GM12878 (cell line): ENCODE data around the gene RBBP8NL. TPM values are rescaled to one million over a fixed set of nuclear protein-coding genes. Genes with fewer than 3 reads are reported as not detected.

Experiments used
- ATF7 ChIP-seq: fragments of 450-650 bp; IDR thresholded peaks from 2 replicates; pipeline ENCODE4 v1.6.1; 2016; ENCODE audit warnings: low read depth, mild to moderate bottlenecking
- CBX5 ChIP-seq: sonication (generic); IDR thresholded peaks from 2 replicates; pipeline ENCODE4 v1.6.1; 2016; ENCODE audit warnings: low read depth, moderate library complexity, mild to moderate bottlenecking, inconsistent platforms
- CHD4 ChIP-seq: fragments of 200-600 bp; sonication (generic); IDR thresholded peaks from 2 replicates; pipeline ENCODE4 v1.6.1; 2016; ENCODE audit warnings: mild to moderate bottlenecking
- HDAC2 ChIP-seq: fragments of 200-600 bp; sonication (generic); IDR thresholded peaks from 2 replicates; pipeline ENCODE4 v1.6.1; 2017
- MYC ChIP-seq: IDR thresholded peaks from 2 replicates; pipeline ENCODE4 v1.6.1; 2011; ENCODE audit warnings: mild to moderate bottlenecking, low read length, moderate library complexity, inconsistent platforms; ENCODE audit not compliant: insufficient read depth, insufficient replicate concordance, insufficient read length, severe bottlenecking
- NFXL1 ChIP-seq: fragments of 450-650 bp; IDR thresholded peaks from 2 replicates; pipeline ENCODE4 v1.6.1; 2017; ENCODE audit warnings: antibody characterized with exemption, mild to moderate bottlenecking, borderline replicate concordance
- NR2C2 ChIP-seq: IDR thresholded peaks from 2 replicates; pipeline ENCODE4 v1.6.1; 2011; ENCODE audit warnings: borderline replicate concordance, low read depth; ENCODE audit not compliant: control insufficient read depth, insufficient read length
- POU2F2 ChIP-seq: IDR thresholded peaks from 3 replicates; pipeline ENCODE4 v1.6.1; 2011; ENCODE audit warnings: low read depth, mild to moderate bottlenecking, low read length, borderline replicate concordance
- SMAD1 ChIP-seq: fragments of 450-650 bp; IDR thresholded peaks from 2 replicates; pipeline ENCODE4 v1.6.1; 2018; ENCODE audit warnings: mild to moderate bottlenecking, low read depth; ENCODE audit not compliant: partially characterized antibody
- STAT3 ChIP-seq: IDR thresholded peaks from 2 replicates; pipeline ENCODE4 v1.6.1; 2011; ENCODE audit warnings: low read depth, low read length, improper control_type of control experiment
- YBX1 ChIP-seq: fragments of 450-650 bp; IDR thresholded peaks from 2 replicates; pipeline ENCODE4 v1.6.1; 2016; ENCODE audit warnings: antibody characterized with exemption
- polyA plus RNA-seq, 11 experiments: library from polyadenylated mRNA; depleted of rRNA in 4 of 11; unstranded in 6 of 11; stranded (reverse) in 5 of 11; fragments of >200 nt; fragmentation: Nextera tagmentation in 4 of 11; fragmentation: Illumina TruSeq in 1 of 11; extraction: Ambion mirVana in 4 of 11; extraction: Trizol in 1 of 11; gene quantifications; 1 replicate in 1 of 11; 2 replicates in 10 of 11; pipeline versions ENCODE4 v1.2.1 to v1.2.3, GENCODE V29; 2011 to 2016; ENCODE audit warnings: inconsistent platforms in 2 of 11, missing spikeins in 2 of 11, low read depth in 1 of 11
- total RNA-seq, 4 experiments: library from RNA; depleted of rRNA in 3 of 4; stranded (reverse); fragments of >200 nt in 3 of 4; fragmentation: Illumina TruSeq in 1 of 4; extraction: Trizol in 1 of 4; gene quantifications; 2 replicates each; pipeline versions ENCODE4 v1.2.1 to v1.2.3, GENCODE V29; 2013 to 2021
- TF ChIP-seq, protein P1 (sequence below): IDR thresholded peaks from 2 replicates; pipeline ENCODE4 v1.6.1; 2012; ENCODE audit warnings: mild to moderate bottlenecking, low read depth, low read length
- TF ChIP-seq, protein P2 (sequence below): fragments of 450-650 bp; IDR thresholded peaks from 2 replicates; pipeline ENCODE4 v1.6.1; 2017; ENCODE audit warnings: mild to moderate bottlenecking
- TF ChIP-seq, protein P3 (sequence below): fragments of 450-650 bp; IDR thresholded peaks from 2 replicates; pipeline ENCODE4 v1.6.1; 2016; ENCODE audit warnings: mild to moderate bottlenecking
- TF ChIP-seq, protein P4 (sequence below): fragments of 450-650 bp; IDR thresholded peaks from 2 replicates; pipeline ENCODE4 v1.6.1; 2018; ENCODE audit warnings: borderline replicate concordance, mild to moderate bottlenecking; ENCODE audit not compliant: partially characterized antibody
- TF ChIP-seq, protein P5 (sequence below): IDR thresholded peaks from 2 replicates; pipeline ENCODE4 v1.6.1; 2012; ENCODE audit warnings: low read depth, low read length, improper control_type of control experiment
- TF ChIP-seq, protein P6 (sequence below): fragments of 450-650 bp; conservative IDR thresholded peaks from 2 replicates; pipeline ENCODE4 v1.6.1; 2017; ENCODE audit warnings: mild to moderate bottlenecking, moderate library complexity

The RBBP8NL gene
- total and polyA plus RNA-seq, 10 of the 15 experiments (the other 5 are each of a cell fraction or from before 2014, with no cell fraction given): not detected

DNA sequence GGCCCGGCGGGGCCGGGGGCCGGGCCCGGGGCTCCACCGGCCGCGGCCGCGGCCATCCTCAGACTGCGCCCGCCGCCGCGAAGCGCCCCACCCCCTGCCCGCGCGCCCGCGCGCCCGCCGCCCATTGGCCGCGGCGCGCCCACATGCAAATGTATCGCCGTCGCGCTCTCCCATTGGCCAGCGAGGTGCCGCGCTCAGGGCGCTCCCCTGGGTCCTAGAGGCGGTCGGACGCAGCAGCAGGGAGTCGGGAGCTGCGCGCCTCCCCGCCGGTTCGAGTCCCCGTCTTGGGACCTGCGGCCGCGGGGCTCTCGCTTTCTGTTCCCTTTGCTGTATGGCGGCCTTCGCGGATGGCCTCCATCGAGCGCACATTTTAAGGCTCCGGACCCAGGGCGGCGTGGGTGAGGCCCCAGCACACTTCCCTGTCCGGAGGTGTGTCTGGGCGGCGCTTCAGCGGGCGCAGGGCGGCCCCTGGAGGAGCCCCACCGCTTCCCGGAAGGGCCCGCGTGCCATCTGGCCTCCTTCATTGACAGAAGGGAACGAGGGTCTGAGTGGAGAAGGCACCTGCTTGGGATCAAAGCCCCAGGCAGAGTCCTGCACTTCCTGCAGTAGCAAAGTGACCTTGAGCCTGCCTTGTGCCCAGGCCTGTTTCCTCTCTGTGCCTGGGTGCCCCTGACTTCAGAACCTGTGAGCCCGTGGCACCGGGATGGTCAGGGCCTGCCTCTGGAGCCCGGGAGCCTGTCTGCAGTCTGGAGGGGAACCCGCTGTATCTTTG lies 19.9 kb downstream of the RBBP8NL start, which contains the start of gene CABLES2 (continued):
- TF ChIP-seq, protein P1, sequence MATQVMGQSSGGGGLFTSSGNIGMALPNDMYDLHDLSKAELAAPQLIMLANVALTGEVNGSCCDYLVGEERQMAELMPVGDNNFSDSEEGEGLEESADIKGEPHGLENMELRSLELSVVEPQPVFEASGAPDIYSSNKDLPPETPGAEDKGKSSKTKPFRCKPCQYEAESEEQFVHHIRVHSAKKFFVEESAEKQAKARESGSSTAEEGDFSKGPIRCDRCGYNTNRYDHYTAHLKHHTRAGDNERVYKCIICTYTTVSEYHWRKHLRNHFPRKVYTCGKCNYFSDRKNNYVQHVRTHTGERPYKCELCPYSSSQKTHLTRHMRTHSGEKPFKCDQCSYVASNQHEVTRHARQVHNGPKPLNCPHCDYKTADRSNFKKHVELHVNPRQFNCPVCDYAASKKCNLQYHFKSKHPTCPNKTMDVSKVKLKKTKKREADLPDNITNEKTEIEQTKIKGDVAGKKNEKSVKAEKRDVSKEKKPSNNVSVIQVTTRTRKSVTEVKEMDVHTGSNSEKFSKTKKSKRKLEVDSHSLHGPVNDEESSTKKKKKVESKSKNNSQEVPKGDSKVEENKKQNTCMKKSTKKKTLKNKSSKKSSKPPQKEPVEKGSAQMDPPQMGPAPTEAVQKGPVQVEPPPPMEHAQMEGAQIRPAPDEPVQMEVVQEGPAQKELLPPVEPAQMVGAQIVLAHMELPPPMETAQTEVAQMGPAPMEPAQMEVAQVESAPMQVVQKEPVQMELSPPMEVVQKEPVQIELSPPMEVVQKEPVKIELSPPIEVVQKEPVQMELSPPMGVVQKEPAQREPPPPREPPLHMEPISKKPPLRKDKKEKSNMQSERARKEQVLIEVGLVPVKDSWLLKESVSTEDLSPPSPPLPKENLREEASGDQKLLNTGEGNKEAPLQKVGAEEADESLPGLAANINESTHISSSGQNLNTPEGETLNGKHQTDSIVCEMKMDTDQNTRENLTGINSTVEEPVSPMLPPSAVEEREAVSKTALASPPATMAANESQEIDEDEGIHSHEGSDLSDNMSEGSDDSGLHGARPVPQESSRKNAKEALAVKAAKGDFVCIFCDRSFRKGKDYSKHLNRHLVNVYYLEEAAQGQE: 0 out of 2 replicates have a peak, but pooled peaks have one; percentile 16
- TF ChIP-seq, protein P2, sequence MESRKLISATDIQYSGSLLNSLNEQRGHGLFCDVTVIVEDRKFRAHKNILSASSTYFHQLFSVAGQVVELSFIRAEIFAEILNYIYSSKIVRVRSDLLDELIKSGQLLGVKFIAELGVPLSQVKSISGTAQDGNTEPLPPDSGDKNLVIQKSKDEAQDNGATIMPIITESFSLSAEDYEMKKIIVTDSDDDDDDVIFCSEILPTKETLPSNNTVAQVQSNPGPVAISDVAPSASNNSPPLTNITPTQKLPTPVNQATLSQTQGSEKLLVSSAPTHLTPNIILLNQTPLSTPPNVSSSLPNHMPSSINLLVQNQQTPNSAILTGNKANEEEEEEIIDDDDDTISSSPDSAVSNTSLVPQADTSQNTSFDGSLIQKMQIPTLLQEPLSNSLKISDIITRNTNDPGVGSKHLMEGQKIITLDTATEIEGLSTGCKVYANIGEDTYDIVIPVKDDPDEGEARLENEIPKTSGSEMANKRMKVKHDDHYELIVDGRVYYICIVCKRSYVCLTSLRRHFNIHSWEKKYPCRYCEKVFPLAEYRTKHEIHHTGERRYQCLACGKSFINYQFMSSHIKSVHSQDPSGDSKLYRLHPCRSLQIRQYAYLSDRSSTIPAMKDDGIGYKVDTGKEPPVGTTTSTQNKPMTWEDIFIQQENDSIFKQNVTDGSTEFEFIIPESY: no peak
- TF ChIP-seq HDAC2 (no peak), NFXL1 (no peak), NR2C2 (no peak), STAT3 (no peak), CBX5 (no peak), YBX1 (no peak), MYC (no peak), POU2F2 (peak; percentile 97), CHD4 (no peak), ATF7 (no peak), SMAD1 (no peak)
- TF ChIP-seq, protein P3, sequence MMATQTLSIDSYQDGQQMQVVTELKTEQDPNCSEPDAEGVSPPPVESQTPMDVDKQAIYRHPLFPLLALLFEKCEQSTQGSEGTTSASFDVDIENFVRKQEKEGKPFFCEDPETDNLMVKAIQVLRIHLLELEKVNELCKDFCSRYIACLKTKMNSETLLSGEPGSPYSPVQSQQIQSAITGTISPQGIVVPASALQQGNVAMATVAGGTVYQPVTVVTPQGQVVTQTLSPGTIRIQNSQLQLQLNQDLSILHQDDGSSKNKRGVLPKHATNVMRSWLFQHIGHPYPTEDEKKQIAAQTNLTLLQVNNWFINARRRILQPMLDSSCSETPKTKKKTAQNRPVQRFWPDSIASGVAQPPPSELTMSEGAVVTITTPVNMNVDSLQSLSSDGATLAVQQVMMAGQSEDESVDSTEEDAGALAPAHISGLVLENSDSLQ: no peak
- TF ChIP-seq, protein P4, sequence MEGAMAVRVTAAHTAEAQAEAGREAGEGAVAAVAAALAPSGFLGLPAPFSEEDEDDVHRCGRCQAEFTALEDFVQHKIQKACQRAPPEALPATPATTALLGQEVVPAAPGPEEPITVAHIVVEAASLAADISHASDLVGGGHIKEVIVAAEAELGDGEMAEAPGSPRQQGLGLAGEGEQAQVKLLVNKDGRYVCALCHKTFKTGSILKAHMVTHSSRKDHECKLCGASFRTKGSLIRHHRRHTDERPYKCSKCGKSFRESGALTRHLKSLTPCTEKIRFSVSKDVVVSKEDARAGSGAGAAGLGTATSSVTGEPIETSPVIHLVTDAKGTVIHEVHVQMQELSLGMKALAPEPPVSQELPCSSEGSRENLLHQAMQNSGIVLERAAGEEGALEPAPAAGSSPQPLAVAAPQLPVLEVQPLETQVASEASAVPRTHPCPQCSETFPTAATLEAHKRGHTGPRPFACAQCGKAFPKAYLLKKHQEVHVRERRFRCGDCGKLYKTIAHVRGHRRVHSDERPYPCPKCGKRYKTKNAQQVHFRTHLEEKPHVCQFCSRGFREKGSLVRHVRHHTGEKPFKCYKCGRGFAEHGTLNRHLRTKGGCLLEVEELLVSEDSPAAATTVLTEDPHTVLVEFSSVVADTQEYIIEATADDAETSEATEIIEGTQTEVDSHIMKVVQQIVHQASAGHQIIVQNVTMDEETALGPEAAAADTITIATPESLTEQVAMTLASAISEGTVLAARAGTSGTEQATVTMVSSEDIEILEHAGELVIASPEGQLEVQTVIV: peak; percentile 92
- TF ChIP-seq, protein P5, sequence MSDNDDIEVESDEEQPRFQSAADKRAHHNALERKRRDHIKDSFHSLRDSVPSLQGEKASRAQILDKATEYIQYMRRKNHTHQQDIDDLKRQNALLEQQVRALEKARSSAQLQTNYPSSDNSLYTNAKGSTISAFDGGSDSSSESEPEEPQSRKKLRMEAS: 0 out of 2 replicates have a peak, but pooled peaks have one; percentile 51
- TF ChIP-seq, protein P6, sequence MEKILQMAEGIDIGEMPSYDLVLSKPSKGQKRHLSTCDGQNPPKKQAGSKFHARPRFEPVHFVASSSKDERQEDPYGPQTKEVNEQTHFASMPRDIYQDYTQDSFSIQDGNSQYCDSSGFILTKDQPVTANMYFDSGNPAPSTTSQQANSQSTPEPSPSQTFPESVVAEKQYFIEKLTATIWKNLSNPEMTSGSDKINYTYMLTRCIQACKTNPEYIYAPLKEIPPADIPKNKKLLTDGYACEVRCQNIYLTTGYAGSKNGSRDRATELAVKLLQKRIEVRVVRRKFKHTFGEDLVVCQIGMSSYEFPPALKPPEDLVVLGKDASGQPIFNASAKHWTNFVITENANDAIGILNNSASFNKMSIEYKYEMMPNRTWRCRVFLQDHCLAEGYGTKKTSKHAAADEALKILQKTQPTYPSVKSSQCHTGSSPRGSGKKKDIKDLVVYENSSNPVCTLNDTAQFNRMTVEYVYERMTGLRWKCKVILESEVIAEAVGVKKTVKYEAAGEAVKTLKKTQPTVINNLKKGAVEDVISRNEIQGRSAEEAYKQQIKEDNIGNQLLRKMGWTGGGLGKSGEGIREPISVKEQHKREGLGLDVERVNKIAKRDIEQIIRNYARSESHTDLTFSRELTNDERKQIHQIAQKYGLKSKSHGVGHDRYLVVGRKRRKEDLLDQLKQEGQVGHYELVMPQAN: peak; percentile 78
